ENCODE measurements around the gene PRKCA. TPM values are rescaled to one million over a fixed set of nuclear protein-coding genes. Genes with fewer than 3 reads are reported as not detected.

Gene PRKCA
- total RNA-seq, 1 experiment from 2014 or later: 29.5 TPM

DNA sequence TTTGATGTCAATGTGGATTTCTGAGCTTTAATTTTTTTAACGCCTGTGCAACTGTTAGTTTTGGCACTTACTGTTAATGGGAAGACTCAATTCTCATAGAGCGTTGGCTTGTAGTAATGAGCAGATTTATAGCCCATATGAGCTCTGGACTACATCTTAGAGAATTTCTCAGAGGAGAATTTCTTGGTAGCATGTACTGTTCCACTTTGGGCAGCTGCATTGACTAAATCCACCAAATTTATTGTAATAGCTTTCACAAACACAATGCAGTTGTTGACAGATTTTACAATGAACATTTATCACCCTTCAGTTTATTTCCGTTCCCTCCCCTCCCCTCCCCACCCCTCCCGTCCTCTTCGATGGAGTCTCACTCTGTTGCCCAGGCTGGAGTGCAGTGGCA is 193.9 kb downstream of the PRKCA start (continued):
- TF ChIP-seq, protein P1, sequence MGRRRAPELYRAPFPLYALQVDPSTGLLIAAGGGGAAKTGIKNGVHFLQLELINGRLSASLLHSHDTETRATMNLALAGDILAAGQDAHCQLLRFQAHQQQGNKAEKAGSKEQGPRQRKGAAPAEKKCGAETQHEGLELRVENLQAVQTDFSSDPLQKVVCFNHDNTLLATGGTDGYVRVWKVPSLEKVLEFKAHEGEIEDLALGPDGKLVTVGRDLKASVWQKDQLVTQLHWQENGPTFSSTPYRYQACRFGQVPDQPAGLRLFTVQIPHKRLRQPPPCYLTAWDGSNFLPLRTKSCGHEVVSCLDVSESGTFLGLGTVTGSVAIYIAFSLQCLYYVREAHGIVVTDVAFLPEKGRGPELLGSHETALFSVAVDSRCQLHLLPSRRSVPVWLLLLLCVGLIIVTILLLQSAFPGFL (CRISPR knock-in tag; IDR thresholded peaks at IDR 0.05; ENCODE audit: borderline replicate concordance): no peak

DNA sequence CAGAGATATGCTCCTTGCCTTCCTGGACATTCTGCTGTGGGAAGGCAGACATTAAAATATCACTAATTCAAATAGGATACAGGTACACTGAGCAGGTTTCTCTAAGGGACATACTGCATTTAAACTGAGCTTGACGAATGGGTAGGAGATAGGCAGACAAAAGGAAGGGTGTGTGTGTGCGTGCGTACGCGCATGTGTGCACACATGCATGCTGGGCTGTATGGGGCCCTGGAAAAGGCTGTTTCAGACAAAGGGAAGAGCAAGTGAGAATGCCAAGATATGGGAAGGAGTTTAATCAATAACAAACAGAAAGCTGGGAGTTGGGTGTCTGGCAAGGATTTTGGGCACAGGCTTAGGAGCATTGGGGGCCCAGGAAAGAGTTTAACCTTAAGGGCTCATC is 196.2 kb downstream of the PRKCA start:
- no peaks in the 10 kb centered on the region for H3K9me3 Mint-ChIP-seq
- no peak overlapping the region for H3K4me3 Mint-ChIP-seq
- peaks cover 22% of the 10 kb centered on the region for H3K4me1 Mint-ChIP-seq
- no peaks in the 10 kb centered on the region for H3K36me3 Mint-ChIP-seq
- no peaks in the 10 kb centered on the region for H3K27me3 Mint-ChIP-seq (ENCODE audit: low read depth)
- no peak for TF ChIP-seq FOXJ3 (CRISPR knock-in tag; IDR thresholded peaks at IDR 0.05; ENCODE audit: borderline replicate concordance)
- no peak for TF ChIP-seq ZNF423 (CRISPR knock-in tag; IDR thresholded peaks at IDR 0.05)
- TF ChIP-seq HMGA2 (CRISPR knock-in tag; IDR thresholded peaks at IDR 0.05): no peak
- TF ChIP-seq, protein P2, sequence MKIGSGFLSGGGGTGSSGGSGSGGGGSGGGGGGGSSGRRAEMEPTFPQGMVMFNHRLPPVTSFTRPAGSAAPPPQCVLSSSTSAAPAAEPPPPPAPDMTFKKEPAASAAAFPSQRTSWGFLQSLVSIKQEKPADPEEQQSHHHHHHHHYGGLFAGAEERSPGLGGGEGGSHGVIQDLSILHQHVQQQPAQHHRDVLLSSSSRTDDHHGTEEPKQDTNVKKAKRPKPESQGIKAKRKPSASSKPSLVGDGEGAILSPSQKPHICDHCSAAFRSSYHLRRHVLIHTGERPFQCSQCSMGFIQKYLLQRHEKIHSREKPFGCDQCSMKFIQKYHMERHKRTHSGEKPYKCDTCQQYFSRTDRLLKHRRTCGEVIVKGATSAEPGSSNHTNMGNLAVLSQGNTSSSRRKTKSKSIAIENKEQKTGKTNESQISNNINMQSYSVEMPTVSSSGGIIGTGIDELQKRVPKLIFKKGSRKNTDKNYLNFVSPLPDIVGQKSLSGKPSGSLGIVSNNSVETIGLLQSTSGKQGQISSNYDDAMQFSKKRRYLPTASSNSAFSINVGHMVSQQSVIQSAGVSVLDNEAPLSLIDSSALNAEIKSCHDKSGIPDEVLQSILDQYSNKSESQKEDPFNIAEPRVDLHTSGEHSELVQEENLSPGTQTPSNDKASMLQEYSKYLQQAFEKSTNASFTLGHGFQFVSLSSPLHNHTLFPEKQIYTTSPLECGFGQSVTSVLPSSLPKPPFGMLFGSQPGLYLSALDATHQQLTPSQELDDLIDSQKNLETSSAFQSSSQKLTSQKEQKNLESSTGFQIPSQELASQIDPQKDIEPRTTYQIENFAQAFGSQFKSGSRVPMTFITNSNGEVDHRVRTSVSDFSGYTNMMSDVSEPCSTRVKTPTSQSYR (CRISPR knock-in tag; IDR thresholded peaks at IDR 0.05): no peak
- TF ChIP-seq, protein P3, sequence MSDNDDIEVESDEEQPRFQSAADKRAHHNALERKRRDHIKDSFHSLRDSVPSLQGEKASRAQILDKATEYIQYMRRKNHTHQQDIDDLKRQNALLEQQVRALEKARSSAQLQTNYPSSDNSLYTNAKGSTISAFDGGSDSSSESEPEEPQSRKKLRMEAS (CRISPR knock-in tag; IDR thresholded peaks at IDR 0.05): no peak
- TF ChIP-seq, protein P4, sequence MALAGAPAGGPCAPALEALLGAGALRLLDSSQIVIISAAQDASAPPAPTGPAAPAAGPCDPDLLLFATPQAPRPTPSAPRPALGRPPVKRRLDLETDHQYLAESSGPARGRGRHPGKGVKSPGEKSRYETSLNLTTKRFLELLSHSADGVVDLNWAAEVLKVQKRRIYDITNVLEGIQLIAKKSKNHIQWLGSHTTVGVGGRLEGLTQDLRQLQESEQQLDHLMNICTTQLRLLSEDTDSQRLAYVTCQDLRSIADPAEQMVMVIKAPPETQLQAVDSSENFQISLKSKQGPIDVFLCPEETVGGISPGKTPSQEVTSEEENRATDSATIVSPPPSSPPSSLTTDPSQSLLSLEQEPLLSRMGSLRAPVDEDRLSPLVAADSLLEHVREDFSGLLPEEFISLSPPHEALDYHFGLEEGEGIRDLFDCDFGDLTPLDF (CRISPR knock-in tag; IDR thresholded peaks at IDR 0.05): no peak
- TF ChIP-seq GABPB1 (CRISPR knock-in tag; IDR thresholded peaks at IDR 0.05): no peak
- TF ChIP-seq TCF7 (CRISPR knock-in tag; IDR thresholded peaks at IDR 0.05; ENCODE audit: low read depth): no peak
- TF ChIP-seq ELF4 (CRISPR knock-in tag; IDR thresholded peaks at IDR 0.05; ENCODE audit: low read depth): no peak
- no peak for TF ChIP-seq GRHL2 (CRISPR knock-in tag; IDR thresholded peaks at IDR 0.05; ENCODE audit: insufficient replicate concordance, severe bottlenecking)
- no peak for TF ChIP-seq NFYB (CRISPR knock-in tag; conservative IDR thresholded peaks at IDR 0.05; ENCODE audit: low read depth)
- TF ChIP-seq SP1 (CRISPR knock-in tag; conservative IDR thresholded peaks at IDR 0.05): no peak
- TF ChIP-seq, protein P5, sequence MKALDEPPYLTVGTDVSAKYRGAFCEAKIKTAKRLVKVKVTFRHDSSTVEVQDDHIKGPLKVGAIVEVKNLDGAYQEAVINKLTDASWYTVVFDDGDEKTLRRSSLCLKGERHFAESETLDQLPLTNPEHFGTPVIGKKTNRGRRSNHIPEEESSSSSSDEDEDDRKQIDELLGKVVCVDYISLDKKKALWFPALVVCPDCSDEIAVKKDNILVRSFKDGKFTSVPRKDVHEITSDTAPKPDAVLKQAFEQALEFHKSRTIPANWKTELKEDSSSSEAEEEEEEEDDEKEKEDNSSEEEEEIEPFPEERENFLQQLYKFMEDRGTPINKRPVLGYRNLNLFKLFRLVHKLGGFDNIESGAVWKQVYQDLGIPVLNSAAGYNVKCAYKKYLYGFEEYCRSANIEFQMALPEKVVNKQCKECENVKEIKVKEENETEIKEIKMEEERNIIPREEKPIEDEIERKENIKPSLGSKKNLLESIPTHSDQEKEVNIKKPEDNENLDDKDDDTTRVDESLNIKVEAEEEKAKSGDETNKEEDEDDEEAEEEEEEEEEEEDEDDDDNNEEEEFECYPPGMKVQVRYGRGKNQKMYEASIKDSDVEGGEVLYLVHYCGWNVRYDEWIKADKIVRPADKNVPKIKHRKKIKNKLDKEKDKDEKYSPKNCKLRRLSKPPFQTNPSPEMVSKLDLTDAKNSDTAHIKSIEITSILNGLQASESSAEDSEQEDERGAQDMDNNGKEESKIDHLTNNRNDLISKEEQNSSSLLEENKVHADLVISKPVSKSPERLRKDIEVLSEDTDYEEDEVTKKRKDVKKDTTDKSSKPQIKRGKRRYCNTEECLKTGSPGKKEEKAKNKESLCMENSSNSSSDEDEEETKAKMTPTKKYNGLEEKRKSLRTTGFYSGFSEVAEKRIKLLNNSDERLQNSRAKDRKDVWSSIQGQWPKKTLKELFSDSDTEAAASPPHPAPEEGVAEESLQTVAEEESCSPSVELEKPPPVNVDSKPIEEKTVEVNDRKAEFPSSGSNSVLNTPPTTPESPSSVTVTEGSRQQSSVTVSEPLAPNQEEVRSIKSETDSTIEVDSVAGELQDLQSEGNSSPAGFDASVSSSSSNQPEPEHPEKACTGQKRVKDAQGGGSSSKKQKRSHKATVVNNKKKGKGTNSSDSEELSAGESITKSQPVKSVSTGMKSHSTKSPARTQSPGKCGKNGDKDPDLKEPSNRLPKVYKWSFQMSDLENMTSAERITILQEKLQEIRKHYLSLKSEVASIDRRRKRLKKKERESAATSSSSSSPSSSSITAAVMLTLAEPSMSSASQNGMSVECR (CRISPR knock-in tag; IDR thresholded peaks at IDR 0.05; ENCODE audit: borderline replicate concordance): no peak
- no peak for TF ChIP-seq NFE2L1 (CRISPR knock-in tag; IDR thresholded peaks at IDR 0.05)
- TF ChIP-seq ZNF671 (CRISPR knock-in tag; IDR thresholded peaks at IDR 0.05): no peak
- ChIA-PET POLR2A (no interaction called here), CTCF (no interaction called here)
- no peak overlapping the region for H3K27ac Mint-ChIP-seq
- ATAC-seq (no peak), DNase-seq (ENCODE audit: low spot score) (no peak)

Data from WTC11 (cell line).